ENCODE results near the gene ADAM17.
A peak's percentile ranks its signal among the peaks of the same experiment; 100 is the strongest.
"Not testable (repeated sequence)": the region's sequence is repeated elsewhere in the genome, so short reads cannot be mapped to it uniquely, and the experiment has no call there.

Gene ADAM17

DNA sequence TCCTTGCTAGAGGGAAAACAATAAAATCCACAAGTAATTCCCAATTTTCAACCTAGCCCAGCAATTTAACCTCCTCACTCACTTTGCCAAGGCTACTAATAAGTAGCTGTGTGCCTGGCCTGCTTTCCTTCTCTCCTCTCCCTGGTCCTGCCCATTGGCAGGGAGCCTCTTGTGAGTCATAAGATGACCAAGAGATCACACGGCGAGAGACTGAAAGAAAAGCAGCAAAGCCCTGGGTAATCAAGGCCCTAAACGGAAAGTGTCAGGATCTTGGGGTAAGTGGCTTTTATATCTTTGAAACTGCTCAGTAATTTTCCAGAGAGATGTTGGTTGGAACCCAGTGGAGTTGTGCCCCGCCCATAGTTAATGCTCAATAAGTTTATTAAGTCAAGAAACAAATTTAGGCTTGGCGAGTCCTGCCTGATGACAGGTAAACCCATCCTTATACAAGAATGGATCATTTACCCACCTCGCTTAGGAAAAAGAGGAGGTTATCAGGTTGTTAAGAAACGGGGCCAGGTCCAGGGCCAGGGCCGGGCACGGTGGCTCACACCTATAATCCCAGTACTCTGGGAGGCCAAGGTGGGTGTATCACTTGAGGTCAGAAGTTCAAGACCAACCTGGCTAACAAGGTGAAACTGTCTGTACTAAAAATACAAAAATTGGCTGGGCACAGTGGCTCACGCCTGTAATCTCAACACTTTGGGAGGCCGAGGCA is 10.0 kb upstream of the ADAM17 start:
- DNase-seq: no peak

DNA sequence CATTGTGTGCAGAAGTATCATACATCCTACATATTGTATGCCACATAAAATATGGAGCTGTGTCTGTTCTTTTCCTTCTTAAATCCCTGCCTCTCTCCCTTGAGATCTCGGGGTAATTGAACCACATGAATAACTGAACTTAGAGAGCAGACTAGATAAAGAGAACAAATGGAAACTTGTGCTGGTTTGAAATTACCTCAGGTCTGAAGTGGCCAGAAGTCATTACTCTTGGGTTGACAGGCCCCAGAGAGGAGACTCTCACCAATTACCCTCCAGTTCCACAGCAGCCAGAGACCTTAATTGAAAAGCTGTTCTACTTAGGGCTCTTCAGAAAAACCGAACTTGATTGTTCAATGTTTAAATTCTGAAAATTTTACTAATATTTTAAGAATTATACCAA is 5.0 kb upstream of the ADAM17 start:
- DNase-seq: no peak

DNA sequence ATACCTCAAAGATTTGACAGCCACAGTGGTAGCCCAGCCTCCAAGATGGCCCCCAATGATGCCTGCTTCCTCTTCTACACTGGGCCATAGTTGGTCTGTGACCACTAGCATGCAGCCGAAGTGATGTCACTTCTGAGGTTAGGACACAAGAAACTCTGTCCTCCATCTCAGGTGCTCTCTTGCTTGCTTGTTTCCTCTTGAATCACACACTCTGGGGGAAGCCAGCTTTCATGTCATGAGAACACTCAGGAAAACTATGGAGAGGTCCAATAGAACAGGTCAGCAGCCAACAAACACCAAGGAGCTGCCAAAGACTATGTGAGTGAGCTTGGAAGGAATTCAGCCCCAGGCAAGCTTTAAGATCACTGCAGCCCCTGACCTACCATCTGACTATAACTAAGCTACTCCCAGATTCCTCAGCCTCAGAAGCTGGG is 3.3 kb upstream of the ADAM17 start:
- DNase-seq: no peak

DNA sequence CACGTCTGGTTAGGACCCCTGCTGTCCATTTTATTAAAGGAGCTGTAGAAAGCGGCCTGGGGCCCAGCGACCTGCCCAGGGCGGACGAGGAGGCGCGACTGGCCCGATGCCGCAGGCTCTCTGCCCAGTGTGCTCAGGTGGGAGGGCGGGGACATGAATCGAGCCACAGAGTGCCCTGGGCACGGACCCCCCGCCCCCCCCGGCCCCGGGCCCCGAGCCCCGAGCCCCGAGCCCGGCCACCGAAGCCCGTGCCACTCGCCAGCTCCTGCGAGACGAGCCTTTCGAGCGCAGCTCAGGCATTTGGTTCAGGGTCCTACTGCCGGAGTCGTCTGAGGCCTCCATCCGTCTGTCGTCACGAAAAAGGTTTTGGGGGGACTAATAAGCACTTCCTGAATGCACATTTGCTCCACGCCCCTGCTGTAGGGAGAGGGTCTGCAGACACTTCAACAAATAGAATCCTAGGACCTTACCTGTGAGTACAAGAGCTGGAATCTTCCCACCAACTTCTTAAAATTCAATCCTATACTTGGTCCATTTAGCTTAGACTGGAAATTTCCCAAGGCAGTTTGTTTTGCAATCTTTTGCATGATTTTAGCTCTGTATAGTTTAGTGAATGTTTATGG is 602 bp upstream of the ADAM17 start:
- DNase-seq: peak in 1 of 2 donors; percentile 28

DNA sequence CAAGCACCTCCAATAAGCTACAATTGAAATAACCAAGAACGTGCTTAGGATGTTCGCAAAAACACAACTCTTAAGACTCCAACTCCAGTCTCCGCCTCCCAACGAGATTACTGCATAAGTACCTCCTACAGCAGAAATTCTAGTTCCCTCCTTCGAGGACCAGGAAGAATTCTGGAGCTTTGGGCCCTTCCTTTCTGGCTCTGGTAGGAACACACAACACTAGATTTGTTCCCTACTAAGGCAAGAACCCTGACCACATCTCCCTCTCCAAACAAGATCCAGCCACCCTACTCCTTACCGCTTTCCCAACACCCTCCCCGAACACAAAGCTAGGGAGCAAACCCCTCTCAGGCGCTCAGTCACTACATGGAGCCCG is 721 bp downstream of the ADAM17 start:
- DNase-seq: peak; percentile 8 to 33

DNA sequence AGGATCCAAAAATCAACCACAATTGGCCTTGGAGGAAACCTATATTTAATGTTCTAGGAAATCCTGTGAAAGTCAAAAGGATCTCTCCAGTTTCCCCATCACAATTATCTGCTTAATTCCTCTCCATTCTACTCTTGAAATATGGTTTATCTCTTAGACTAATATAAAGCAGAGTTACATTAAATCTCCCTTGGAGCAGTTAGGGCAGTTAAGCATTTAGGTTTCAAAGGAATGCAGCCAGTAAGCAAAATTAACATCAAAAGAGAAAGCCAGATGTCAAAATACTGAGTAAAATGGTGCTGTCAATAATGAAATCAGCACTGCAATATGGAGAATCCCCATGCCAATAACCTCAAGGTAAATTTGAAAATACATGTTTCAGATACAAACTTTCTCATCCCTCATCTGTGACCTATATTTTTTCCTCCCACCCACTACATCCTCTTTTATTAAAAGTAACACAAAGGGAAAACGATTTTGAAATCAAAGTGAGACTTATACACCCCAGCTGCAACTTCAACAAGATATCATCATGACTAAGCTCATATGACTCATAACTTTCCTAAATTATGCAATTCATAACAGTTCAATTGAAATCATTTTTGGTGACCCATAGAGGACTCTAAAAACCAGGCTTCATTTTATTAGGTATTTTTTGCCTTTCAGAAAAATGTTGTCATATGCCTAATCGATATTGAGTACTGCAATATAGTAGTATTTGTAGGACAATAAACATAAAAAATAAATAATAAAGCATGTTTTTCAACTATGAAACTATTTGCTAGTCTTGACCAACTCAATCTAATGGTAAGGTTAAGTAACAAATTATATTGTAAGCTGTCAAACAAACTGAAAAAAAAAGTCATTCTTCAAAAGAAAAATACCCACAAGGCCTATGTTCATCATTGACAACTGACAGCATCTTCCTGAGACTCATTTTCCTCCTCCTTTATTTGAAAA is 3.1 kb downstream of the ADAM17 start:
- DNase-seq: no peak

DNA sequence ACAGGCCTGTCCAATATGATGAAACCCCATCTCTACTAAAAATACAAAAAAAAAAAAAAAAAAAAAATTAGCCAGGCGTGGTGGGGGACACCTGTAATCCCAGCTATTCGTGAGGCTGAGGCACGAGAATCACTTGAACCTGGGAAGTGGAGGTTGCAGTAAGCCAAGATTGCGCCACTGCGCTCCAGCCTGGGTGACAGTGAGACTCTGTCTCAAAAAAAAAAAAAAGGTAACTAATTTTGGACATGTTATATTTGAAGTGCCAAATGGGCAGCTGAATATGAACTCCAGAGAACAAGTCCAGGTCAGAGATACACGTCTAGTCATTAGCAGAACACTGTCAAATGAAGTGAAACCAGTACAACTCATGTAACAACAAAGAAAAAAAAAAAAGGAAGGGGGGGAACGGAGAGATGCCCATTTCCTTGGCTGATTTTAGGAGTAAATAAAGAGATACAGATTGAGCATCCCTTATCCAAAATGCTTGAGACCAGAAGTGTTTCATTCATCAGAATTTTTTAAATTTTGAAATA is 4.7 kb downstream of the ADAM17 start:
- DNase-seq: not testable (repeated sequence)

DNA sequence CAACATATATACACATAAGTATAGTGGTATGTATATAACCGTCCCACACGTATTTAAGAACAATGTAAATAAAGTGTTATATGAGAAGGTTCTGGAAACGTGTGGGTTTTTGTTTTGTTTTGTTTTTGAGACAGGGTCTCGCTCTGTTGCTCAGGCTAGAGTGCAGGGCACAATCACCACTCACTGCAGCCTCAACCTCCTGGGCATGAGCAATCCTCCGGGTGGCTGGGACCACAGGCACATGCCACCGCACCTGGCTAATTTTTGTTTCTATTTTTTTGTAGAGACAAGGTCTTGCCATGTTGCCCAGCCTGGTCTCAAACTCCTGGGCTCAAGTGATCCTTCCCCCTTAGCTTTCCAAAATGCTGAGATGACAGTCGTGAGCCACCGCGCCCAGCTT is 6.2 kb downstream of the ADAM17 start:
- no peak for DNase-seq

DNA sequence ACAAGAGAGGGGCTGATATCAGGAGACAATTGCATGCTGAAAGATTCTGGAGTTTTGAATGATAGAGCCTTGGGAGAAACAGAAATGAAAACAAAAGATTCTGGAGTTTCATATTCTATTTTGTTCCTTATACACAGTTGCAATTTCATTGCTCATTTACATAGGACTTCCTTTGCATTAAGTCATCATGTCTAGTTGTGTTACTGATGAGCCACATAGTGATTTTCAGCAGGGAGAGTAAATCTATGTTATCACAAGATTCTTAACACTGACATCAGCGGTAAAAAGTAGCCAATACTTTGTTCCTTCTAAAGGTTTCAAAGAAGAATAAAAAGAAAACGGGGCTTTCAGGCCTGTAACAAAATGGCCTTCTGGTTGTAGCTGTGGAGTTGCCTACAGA is 7.1 kb downstream of the ADAM17 start:
- no peak for DNase-seq

DNA sequence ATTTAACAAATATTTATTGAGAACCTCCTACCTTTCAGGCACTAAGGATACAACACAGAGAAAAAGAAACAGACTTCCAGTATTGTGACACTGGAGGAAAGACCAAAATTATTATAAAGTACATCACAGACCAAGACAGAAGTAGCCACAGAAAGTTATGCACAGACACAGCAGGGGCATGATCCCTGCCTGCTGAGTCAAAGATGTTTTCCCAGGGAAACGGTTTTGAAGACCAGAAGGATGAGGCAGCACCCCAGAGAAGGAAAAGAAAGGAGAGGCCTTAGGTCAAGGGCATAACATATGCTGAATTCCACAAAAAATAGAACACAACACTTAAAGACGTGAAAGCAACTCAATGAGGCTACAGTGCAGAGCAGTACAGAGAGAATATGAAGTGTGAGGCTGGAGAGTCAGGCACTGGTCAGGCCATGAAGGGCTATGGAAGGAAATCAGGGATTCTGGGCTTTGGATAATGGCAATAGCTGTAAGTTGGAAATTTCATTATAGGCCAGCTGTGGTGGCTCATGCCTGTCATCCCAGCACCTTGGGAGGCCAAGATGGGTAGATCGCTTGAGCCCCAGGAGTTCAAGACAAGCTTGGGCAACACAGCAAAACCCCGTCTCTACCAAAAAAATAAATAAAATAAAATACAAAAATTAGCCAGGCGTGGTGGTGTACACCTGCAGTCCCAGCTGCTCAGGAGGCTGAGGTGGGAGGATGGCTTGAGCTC is 8.2 kb downstream of the ADAM17 start:
- no peak for DNase-seq

DNA sequence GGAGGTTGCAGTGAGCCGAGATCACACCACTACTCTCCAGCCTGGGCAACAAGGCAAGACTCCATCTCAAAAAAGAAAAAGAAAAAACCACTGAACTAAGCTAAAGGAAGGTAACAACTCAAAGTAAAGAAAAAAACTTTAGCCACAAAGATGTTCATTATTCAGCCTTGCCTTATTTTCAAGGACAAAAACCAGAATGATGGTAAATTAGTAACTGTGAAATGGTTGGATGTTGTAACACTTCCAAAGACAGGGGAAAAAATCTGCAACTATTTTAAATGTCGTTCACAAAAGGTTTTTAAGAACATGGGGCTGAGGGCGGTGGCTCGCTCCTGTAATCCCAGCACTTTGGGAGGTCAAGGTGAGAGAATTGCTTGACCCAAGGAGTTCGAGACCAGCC is 10.1 kb downstream of the ADAM17 start:
- no peak for DNase-seq

DNA sequence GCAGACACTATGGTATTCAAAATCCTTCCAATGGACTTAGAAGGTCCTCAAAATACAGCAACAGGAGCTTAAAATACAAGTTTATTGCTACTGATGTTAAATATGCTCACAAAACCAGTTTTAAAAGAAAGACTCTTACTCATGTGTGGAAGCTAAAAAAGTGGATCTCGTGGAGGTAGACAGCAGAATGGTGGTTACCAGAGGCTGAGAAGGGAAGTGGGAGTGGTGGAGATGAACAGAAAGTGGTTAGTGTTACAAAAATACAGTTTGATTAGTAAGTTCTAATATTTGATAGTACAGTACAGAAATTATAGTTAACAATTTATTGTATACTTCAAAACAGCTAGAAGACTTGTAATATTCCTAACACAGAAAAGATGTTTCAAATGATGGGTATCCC is 12.1 kb downstream of the ADAM17 start:
- DNase-seq: no peak

DNA sequence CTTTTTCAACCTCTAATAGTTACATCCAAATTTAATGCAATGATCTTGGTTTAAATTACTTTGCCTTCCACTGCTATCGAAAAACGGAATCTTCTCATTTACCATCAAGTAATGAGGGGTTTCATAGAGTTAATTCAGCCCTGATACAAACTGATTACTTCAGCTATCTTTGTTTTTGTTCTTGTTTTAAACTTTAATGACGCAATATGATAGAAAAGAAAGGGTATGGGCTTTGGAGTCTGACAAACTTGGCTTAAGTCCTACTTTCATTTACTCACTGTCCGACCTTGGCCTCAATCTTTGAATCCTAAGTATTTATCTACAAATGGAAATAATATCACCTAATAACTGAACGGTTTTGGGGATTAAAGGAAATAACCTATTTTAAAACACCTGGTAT is 16.1 kb downstream of the ADAM17 start:
- no peak for DNase-seq

DNA sequence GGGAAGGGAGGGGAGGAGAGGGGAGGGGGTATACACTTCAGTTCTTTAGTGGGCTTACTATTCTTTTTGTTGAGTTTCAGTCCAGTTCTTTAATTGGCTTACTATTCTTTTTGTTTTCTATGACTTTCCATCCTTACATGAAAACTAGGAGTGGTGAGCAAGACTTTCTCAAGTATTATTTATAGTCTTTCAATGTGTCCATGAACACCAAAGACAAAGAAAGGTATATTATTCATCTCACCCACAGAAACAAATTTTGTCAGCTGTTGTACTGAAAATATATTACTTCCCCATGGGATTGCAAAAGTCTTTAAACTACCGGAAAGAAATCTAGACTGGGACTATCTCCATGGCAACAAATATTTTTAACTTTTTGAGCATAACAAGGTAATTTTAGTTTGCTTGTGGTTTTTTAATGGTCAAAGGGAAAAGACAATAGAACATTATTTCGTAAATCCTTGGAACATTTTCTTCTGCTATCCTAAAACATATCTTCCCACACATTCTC is 17.6 kb downstream of the ADAM17 start:
- DNase-seq: no peak

DNA sequence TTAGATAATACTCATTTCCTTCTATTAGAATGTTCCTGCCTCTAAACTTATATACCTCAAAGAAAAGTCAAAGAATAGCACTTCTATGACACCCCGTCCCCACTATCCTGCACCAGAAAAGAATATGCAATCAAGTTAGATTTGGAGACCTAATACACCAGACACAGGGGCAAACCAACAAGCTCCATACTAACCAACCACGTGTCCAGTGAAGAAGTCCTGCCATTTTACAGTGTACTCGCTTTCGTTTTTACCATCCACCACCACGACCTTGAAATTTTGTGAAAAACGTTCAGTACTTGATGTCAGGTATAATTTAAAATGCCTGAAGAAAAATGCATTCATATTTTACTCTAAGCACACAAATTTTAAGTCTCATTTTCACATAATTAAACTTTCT is 19.1 kb downstream of the ADAM17 start:
- DNase-seq: no peak

DNA sequence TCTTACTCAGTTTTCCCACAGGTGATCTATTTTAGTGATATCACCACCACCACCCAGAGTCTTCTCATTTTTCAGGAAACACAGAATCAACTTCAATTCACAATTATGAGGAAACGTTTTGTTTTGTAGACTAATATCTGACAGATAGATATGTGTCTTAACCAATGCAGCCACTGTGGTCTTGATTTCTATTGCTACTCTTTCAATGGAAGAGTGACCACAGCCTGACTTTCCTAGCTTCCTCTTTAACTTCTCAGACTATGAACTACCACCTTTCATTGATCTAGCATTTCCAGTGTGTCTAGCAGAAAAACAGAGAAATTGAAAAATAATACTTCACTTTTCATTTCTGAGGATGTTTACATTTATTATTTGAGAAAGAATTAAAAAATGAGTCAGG is 20.5 kb downstream of the ADAM17 start:
- DNase-seq: no peak

DNA sequence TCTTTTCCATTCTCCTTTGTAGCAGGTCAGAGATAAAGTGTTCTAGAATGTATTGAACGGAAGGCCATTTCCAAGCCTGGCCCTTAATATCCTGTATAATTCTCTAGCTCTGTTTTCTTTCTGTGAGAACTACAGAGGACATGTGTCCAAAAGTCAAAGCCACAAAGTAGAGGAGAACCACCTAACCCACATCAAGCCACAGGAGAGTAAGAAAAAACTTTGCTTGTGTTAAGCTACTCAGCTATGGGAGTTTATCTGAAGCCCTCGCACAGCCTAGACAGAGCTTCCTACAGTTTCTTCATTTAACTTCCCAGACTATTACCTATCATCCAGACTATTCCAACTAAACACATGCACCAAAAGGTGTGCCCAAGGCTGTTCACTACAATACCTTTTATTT is 22.0 kb downstream of the ADAM17 start:
- DNase-seq: no peak

DNA sequence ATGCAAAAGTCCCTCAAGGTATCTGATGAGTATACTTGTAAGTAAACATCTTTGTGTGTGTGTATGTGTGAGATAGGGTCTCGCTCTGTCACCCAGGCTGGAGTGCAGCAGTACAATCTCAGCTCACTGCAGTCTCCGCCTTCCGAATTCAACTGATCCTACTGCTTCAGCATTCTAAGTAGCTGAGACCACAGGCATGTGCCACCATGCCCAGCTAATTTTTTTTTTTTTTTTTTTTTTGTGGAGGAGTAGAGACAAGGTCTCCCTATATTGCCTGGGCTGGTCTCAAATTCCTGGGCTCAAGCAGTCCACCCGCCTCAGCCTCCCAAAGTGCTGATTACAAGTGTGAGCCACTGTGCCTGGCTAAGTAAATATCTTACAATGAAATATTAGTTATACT is 23.2 kb downstream of the ADAM17 start:
- no peak for DNase-seq

DNA sequence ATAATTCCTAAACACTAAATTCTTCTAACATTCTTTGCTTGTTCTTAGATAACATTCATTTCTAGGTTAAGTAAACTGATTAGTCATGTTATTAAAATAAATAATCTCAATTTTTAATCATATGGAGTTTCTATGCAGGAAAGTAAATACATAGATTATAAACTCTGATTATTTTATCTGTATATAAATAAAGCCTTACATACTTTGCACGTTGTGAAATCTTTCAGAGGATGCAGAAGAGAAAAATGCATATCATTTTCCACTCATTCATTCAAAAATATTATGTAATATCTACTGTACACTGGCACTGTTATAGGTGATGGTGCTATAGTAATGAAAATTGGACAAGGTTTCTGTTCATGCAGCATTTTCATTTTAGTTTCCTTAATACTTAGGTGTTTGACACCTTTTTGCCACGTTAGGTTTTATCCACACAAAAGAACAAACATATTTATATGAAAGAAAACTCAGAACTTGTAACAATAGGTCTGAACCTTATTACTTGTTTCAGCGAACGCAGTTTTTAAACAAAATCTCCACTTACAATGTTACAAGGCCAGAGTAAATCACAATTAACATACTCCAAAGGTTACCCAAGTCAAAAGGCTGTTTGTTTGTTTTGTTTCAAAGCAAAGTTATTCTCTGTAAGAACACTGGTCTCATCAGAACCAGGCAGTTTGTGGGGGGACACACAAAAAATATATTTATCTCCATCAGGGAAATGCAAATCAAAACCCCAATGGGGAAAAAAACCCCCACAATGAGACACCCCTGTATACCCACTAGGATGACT is 27.4 kb downstream of the ADAM17 start:
- no peak for DNase-seq

DNA sequence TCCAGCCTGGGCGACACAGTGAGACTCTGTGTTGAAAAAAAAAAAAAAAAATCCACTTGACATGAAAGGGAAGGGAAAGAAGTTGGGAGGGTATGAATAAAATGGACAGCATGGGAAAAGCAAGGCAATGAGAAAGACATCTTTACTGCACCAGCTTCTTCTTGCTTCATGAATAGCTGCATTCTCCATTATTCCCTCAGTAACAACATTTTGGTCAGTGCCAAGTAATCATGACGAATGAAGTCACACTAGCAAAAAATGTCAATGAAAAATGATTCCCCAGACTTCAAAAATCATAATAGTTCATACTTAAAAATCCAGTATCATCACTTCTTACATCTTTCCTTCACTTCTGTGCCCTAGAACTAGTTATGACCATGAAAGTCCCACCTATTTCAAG is 30.4 kb downstream of the ADAM17 start:
- DNase-seq: no peak

DNA sequence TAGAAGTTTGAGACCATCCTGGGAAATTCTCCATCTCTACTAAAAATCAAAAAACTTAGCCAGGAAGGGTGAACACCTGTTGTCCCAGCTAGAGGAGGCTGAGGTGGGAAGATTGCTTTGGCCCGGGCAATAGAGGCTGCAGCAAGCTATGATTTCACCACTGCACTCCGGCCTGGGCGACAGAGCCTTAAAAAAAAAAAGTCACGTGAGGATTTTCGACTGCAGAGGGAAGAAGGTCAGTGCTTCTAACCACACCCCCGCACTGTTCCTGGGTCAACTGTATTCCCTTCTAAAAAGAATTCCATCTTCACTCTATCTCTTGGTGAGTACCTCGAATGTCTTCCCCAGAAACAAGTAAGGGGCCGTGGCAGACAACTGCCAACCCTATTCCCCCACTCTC is 31.3 kb downstream of the ADAM17 start:
- no peak for DNase-seq

DNA sequence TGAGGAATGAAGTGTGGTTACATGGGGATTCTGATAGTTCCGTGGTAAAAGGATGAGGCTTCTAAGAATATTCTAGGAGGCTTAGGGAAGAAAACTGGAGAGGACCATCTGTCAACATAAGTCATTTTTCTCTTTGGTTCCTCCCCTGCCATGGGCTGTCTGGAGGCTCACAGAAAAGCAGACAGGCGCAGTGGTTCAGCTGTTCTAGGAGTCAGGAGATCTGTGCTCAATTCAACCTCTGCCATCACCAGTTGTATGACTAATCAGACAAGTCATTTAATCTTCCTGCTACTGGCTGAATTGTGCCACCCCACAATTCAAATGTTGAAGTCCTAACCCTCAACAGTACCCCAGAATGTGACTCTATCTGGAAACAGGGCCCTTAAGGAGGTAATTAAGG is 36.4 kb downstream of the ADAM17 start:
- DNase-seq: no peak
